ENCODE measurements around the gene SDHAF3.
"Not testable (repeated sequence)": the region's sequence is repeated elsewhere in the genome, so short reads cannot be mapped to it uniquely, and the experiment has no call there.

GRCh38 chr7:97161609-97162008, 44.1 kb downstream of the SDHAF3 start:
- not testable (repeated sequence) for TF ChIP-seq CTCF, POLR2A (IDR thresholded peaks at IDR 0.05)
